Karpas-422 (cell line): ENCODE measurements around the gene GHRL. TPM values are rescaled to one million over a fixed set of nuclear protein-coding genes. Genes with fewer than 3 reads are reported as not detected.

Experiments
- DNase-seq: peaks from one replicate; pipeline ENCODE4 v3.0.0-alpha.2; 2015
- H2AFZ ChIP-seq: fragments of 200-600 bp; sonication (generic); 2 replicates; pipeline ENCODE4 v1.6.1; 2014; ENCODE audit warnings: antibody characterized with exemption, low read length, mixed read lengths
- H3K27ac ChIP-seq: fragments of 200-600 bp; sonication (generic); 2 replicates; pipeline ENCODE4 v1.5.1; 2014; ENCODE audit warnings: mild to moderate bottlenecking, low read length, moderate library complexity
- H3K27me3 ChIP-seq: fragments of 200-600 bp; sonication (generic); 2 replicates; pipeline ENCODE4 v1.6.1; 2014; ENCODE audit warnings: low read length, mixed read lengths
- H3K36me3 ChIP-seq: fragments of 200-600 bp; sonication (generic); 2 replicates; pipeline ENCODE4 v1.6.1; 2014; ENCODE audit warnings: low read length, mixed read lengths; ENCODE audit not compliant: insufficient read depth
- H3K4me1 ChIP-seq: fragments of 200-600 bp; sonication (generic); 2 replicates; pipeline ENCODE4 v1.6.1; 2014; ENCODE audit warnings: mild to moderate bottlenecking, low read length, mixed read lengths
- H3K4me2 ChIP-seq: fragments of 200-600 bp; sonication (generic); 2 replicates; pipeline ENCODE4 v1.6.1; 2014; ENCODE audit warnings: low read length, low read depth, mild to moderate bottlenecking; ENCODE audit not compliant: poor library complexity, severe bottlenecking
- H3K4me3 ChIP-seq: fragments of 200-600 bp; sonication (generic); 2 replicates; pipeline ENCODE4 v1.5.1; 2014; ENCODE audit warnings: mild to moderate bottlenecking, antibody characterized with exemption, low read length, mixed read lengths
- H3K79me2 ChIP-seq: fragments of 200-600 bp; sonication (generic); 2 replicates; pipeline ENCODE4 v1.6.1; 2014; ENCODE audit warnings: mild to moderate bottlenecking, low read length, mixed read lengths
- H3K9ac ChIP-seq: fragments of 200-600 bp; sonication (generic); 2 replicates; pipeline ENCODE4 v1.6.0; 2014; ENCODE audit warnings: low read length
- H3K9me2 ChIP-seq: fragments of 200-600 bp; sonication (generic), shearing (Covaris generic); replicated peaks from 2 replicates; pipeline ENCODE4 v1.6.0; 2014; ENCODE audit warnings: mild to moderate bottlenecking, low read length, moderate library complexity; ENCODE audit not compliant: insufficient read depth
- H3K9me3 ChIP-seq: fragments of 300-700, 200-600 bp; sonication (generic); 2 replicates; pipeline ENCODE4 v1.6.1; 2014; ENCODE audit warnings: low read length, mixed read lengths
- H4K20me1 ChIP-seq: fragments of 200-600 bp; sonication (generic); 2 replicates; pipeline ENCODE4 v1.6.1; 2014; ENCODE audit warnings: mild to moderate bottlenecking, antibody characterized with exemption, low read length, low read depth; ENCODE audit not compliant: insufficient read depth
- total RNA-seq: library from RNA; depleted of rRNA; stranded (reverse); fragments of >200 nt; shearing (Covaris generic); gene quantifications from 2 replicates; pipeline ENCODE4 v1.2.3, GENCODE V29; 2014; ENCODE audit warnings: low replicate concordance

Gene GHRL
- total RNA-seq, 1 experiment from 2014 or later = 1.1 TPM

- Histone ChIP-seq H3K36me3 (peaks cover 6% of the 10 kb centered on the region; the same call in 1 of the 2 replicates), H3K4me2 (peak overlapping the region; percentile 80), H3K4me1 (peaks cover 14% of the 10 kb centered on the region), H3K27me3 (no peaks in the 10 kb centered on the region), H3K27ac (no peak overlapping the region), H3K79me2 (peaks cover 30% of the 10 kb centered on the region), H3K9me3 (no peaks in the 10 kb centered on the region), H3K9me2 (no peaks in the 10 kb centered on the region), H2AFZ (no peak overlapping the region), H3K9ac (peak overlapping the region; percentile 78), H4K20me1 (peaks cover 5% of the 10 kb centered on the region; the same call in 1 of the 2 replicates), H3K4me3 (peak overlapping the region; percentile 80)
- DNase-seq = no peak
Measured at GRCh38 chr3:10319804-10320203, 27.1 kb upstream of the GHRL start.

- Histone ChIP-seq H3K79me2 (peaks cover 30% of the 10 kb centered on the region), H3K9me3 (no peaks in the 10 kb centered on the region), H3K27me3 (no peaks in the 10 kb centered on the region), H3K4me1 (peaks cover 14% of the 10 kb centered on the region), H3K9me2 (no peaks in the 10 kb centered on the region), H3K9ac (0 out of 2 replicates have a peak overlapping the region, but pooled peaks have one; percentile 14), H3K4me2 (peak overlapping the region; percentile 80), H3K27ac (no peak overlapping the region), H3K4me3 (peak overlapping the region; percentile 34; the same call in 1 of the 2 replicates), H2AFZ (no peak overlapping the region), H4K20me1 (peaks cover 5% of the 10 kb centered on the region; the same call in 1 of the 2 replicates), H3K36me3 (peaks cover 6% of the 10 kb centered on the region; the same call in 1 of the 2 replicates)
- DNase-seq = no peak
Measured at GRCh38 chr3:10319251-10319650, 26.5 kb upstream of the GHRL start.

- no peak for DNase-seq
- Histone ChIP-seq H3K36me3 (peaks cover 8% of the 10 kb centered on the region; the same call in 1 of the 2 replicates), H3K4me2 (no peak overlapping the region), H3K27me3 (no peaks in the 10 kb centered on the region), H4K20me1 (peaks cover 5% of the 10 kb centered on the region; the same call in 1 of the 2 replicates), H3K79me2 (peaks cover 30% of the 10 kb centered on the region), H3K9me2 (no peaks in the 10 kb centered on the region), H3K9ac (no peak overlapping the region), H3K4me1 (peaks cover 14% of the 10 kb centered on the region), H2AFZ (no peak overlapping the region), H3K9me3 (no peaks in the 10 kb centered on the region), H3K27ac (no peak overlapping the region), H3K4me3 (no peak overlapping the region)
Measured at GRCh38 chr3:10317961-10318350, 25.2 kb upstream of the GHRL start.

GRCh38 chr3:10317311-10317960 is 24.7 kb upstream of the GHRL start:
- Histone ChIP-seq H3K27me3 (no peaks in the 10 kb centered on the region), H4K20me1 (peaks cover 8% of the 10 kb centered on the region), H3K27ac (no peak overlapping the region), H3K79me2 (peaks cover 30% of the 10 kb centered on the region), H3K4me3 (no peak overlapping the region), H3K36me3 (peaks cover 10% of the 10 kb centered on the region; the same call in 1 of the 2 replicates), H3K4me2 (no peak overlapping the region), H3K9me2 (no peaks in the 10 kb centered on the region), H3K9ac (no peak overlapping the region), H2AFZ (no peak overlapping the region), H3K4me1 (peaks cover 14% of the 10 kb centered on the region), H3K9me3 (no peaks in the 10 kb centered on the region)
- no peak for DNase-seq

- Histone ChIP-seq H3K4me2 (no peak overlapping the region), H3K36me3 (peaks cover 10% of the 10 kb centered on the region; the same call in 1 of the 2 replicates), H2AFZ (no peak overlapping the region), H3K4me1 (peaks cover 13% of the 10 kb centered on the region), H4K20me1 (peaks cover 8% of the 10 kb centered on the region), H3K9me3 (no peaks in the 10 kb centered on the region), H3K9ac (no peak overlapping the region), H3K4me3 (no peak overlapping the region), H3K79me2 (peaks cover 30% of the 10 kb centered on the region), H3K27ac (no peak overlapping the region), H3K27me3 (no peaks in the 10 kb centered on the region), H3K9me2 (no peaks in the 10 kb centered on the region)
- DNase-seq = no peak
Measured at GRCh38 chr3:10315771-10316344, 23.1 kb upstream of the GHRL start.

GRCh38 chr3:10315101-10315500 is 22.4 kb upstream of the GHRL start:
- H3K4me3 ChIP-seq = no peak overlapping the region
- H4K20me1 ChIP-seq = peaks cover 5% of the 10 kb centered on the region
- no peak for DNase-seq
- H3K9ac ChIP-seq = no peak overlapping the region
- H2AFZ ChIP-seq = no peak overlapping the region
- no peaks in the 10 kb centered on the region for H3K9me2 ChIP-seq
- H3K36me3 ChIP-seq = peaks cover 16% of the 10 kb centered on the region; the same call in 1 of the 2 replicates
- H3K9me3 ChIP-seq = no peaks in the 10 kb centered on the region
- no peak overlapping the region for H3K4me2 ChIP-seq
- no peak overlapping the region for H3K27ac ChIP-seq
- peaks cover 22% of the 10 kb centered on the region for H3K79me2 ChIP-seq
- peaks cover 18% of the 10 kb centered on the region for H3K4me1 ChIP-seq
- no peaks in the 10 kb centered on the region for H3K27me3 ChIP-seq

GRCh38 chr3:10312861-10313260 is 20.1 kb upstream of the GHRL start:
- Histone ChIP-seq H3K27me3 (no peaks in the 10 kb centered on the region), H2AFZ (no peak overlapping the region), H3K9ac (no peak overlapping the region), H3K79me2 (peaks cover 1% of the 10 kb centered on the region), H4K20me1 (peaks cover 4% of the 10 kb centered on the region; the same call in 1 of the 2 replicates), H3K4me3 (no peak overlapping the region), H3K9me3 (no peaks in the 10 kb centered on the region), H3K4me2 (no peak overlapping the region), H3K9me2 (no peaks in the 10 kb centered on the region), H3K27ac (no peak overlapping the region), H3K4me1 (peaks cover 7% of the 10 kb centered on the region), H3K36me3 (peaks cover 24% of the 10 kb centered on the region; the same call in 1 of the 2 replicates)
- DNase-seq = no peak

GRCh38 chr3:10312391-10312790 is 19.6 kb upstream of the GHRL start:
- no peak overlapping the region for H3K4me2 ChIP-seq
- H3K4me3 ChIP-seq = no peak overlapping the region
- no peaks in the 10 kb centered on the region for H3K27me3 ChIP-seq

More at GRCh38 chr3:10312391-10312790, 19.6 kb upstream of the GHRL start:
- peaks cover 7% of the 10 kb centered on the region for H3K4me1 ChIP-seq
- no peaks in the 10 kb centered on the region for H3K9me2 ChIP-seq
- H3K9me3 ChIP-seq = no peaks in the 10 kb centered on the region
- no peak overlapping the region for H3K27ac ChIP-seq
- H3K79me2 ChIP-seq = no peaks in the 10 kb centered on the region
- no peak overlapping the region for H3K9ac ChIP-seq
- DNase-seq = no peak
- H3K36me3 ChIP-seq = peaks cover 22% of the 10 kb centered on the region; the same call in 1 of the 2 replicates
- no peak overlapping the region for H2AFZ ChIP-seq
- peaks cover 4% of the 10 kb centered on the region; the same call in 1 of the 2 replicates for H4K20me1 ChIP-seq
